Glutamatergic neuron (in vitro differentiated cells): ENCODE measurements around the gene ZFAND3. TPM values are rescaled to one million over a fixed set of nuclear protein-coding genes. Genes with fewer than 3 reads are reported as not detected.
A peak's percentile ranks its signal among the peaks of the same experiment; 100 is the strongest.

Experiments
- DNase-seq: peaks from one replicate; pipeline ENCODE4 v3.0.0; 2022
- H3K27ac Mint-ChIP-seq: one replicate; pipeline ENCODE4 v1.8.0; 2020; ENCODE audit warnings: mild to moderate bottlenecking, mixed read lengths, inconsistent platforms; ENCODE audit not compliant: unreplicated experiment
- H3K27me3 Mint-ChIP-seq: one replicate; pipeline ENCODE4 v1.8.0; 2020; ENCODE audit warnings: mild to moderate bottlenecking, moderate library complexity, mixed read lengths, inconsistent platforms; ENCODE audit not compliant: unreplicated experiment
- H3K36me3 Mint-ChIP-seq: one replicate; pipeline ENCODE4 v1.8.0; 2020; ENCODE audit warnings: mild to moderate bottlenecking, mixed read lengths, inconsistent platforms; ENCODE audit not compliant: unreplicated experiment
- H3K4me1 Mint-ChIP-seq: one replicate; pipeline ENCODE4 v1.8.0; 2020; ENCODE audit warnings: mild to moderate bottlenecking, low read depth, mixed read lengths, inconsistent platforms; ENCODE audit not compliant: unreplicated experiment
- H3K4me3 Mint-ChIP-seq: one replicate; pipeline ENCODE4 v1.8.0; 2020; ENCODE audit warnings: mild to moderate bottlenecking, mixed read lengths, inconsistent platforms; ENCODE audit not compliant: unreplicated experiment
- H3K9me3 Mint-ChIP-seq: one replicate; pipeline ENCODE4 v1.8.0; 2020; ENCODE audit warnings: mild to moderate bottlenecking, moderate library complexity, mixed read lengths, inconsistent platforms; ENCODE audit not compliant: unreplicated experiment
- CTCF ChIP-seq: fragments of 200-600 bp; sonication (generic); IDR thresholded peaks from one replicate; pipeline ENCODE4 v1.5.0; 2021; ENCODE audit not compliant: partially characterized antibody, unreplicated experiment
- total RNA-seq: library from RNA; stranded (reverse); fragmentation: NEBNext Ultra II Directional; extraction: Animal tissue kit (Norgen Biotek cat#: 25700); gene quantifications from one replicate; pipeline ENCODE4 v1.2.1, GENCODE V29; 2021; ENCODE audit not compliant: unreplicated experiment

ZFAND3 gene
- total RNA-seq, 1 donor from 2014 or later: 115 TPM

GRCh38 chr6:38137608-38138265 is 318.2 kb downstream of the ZFAND3 start:
- Mint-ChIP-seq H3K4me3 (peak overlapping the region; percentile 17), H3K27ac (peak overlapping the region; percentile 75)

GRCh38 chr6:38138374-38138773 is 318.8 kb downstream of the ZFAND3 start:
- H3K27ac Mint-ChIP-seq: peak overlapping the region; percentile 24

More at GRCh38 chr6:38137608-38138265, 318.2 kb downstream of the ZFAND3 start:
- Mint-ChIP-seq H3K9me3 (peaks cover 23% of the 10 kb centered on the region), H3K27me3 (peaks cover 10% of the 10 kb centered on the region), H3K36me3 (peaks cover 14% of the 10 kb centered on the region), H3K4me1 (peaks cover 42% of the 10 kb centered on the region)
- TF ChIP-seq CTCF: no peak
- no peak for DNase-seq

GRCh38 chr6:38141085-38141484 is 321.6 kb downstream of the ZFAND3 start:
- H3K4me3 Mint-ChIP-seq: no peak overlapping the region
- DNase-seq: no peak
- H3K27me3 Mint-ChIP-seq: peaks cover 9% of the 10 kb centered on the region
- peaks cover 42% of the 10 kb centered on the region for H3K4me1 Mint-ChIP-seq
- peaks cover 14% of the 10 kb centered on the region for H3K36me3 Mint-ChIP-seq
- no peak for TF ChIP-seq CTCF
- peaks cover 25% of the 10 kb centered on the region for H3K9me3 Mint-ChIP-seq
- H3K27ac Mint-ChIP-seq: no peak overlapping the region

More at GRCh38 chr6:38138374-38138773, 318.8 kb downstream of the ZFAND3 start:
- H3K27me3 Mint-ChIP-seq: peaks cover 10% of the 10 kb centered on the region
- H3K36me3 Mint-ChIP-seq: peaks cover 14% of the 10 kb centered on the region
- no peak for TF ChIP-seq CTCF
- H3K4me1 Mint-ChIP-seq: peaks cover 45% of the 10 kb centered on the region
- DNase-seq: no peak
- H3K4me3 Mint-ChIP-seq: no peak overlapping the region
- peaks cover 25% of the 10 kb centered on the region for H3K9me3 Mint-ChIP-seq

- peaks cover 40% of the 10 kb centered on the region for H3K4me1 Mint-ChIP-seq
- TF ChIP-seq CTCF: no peak
- no peak for DNase-seq
- peaks cover 19% of the 10 kb centered on the region for H3K9me3 Mint-ChIP-seq
- no peak overlapping the region for H3K27ac Mint-ChIP-seq
- H3K4me3 Mint-ChIP-seq: no peak overlapping the region
- peaks cover 6% of the 10 kb centered on the region for H3K27me3 Mint-ChIP-seq
- peaks cover 14% of the 10 kb centered on the region for H3K36me3 Mint-ChIP-seq
These were observed 322.2 kb downstream of the ZFAND3 start for GRCh38 chr6:38141716-38142115.

- Mint-ChIP-seq H3K9me3 (peaks cover 15% of the 10 kb centered on the region), H3K27me3 (peaks cover 6% of the 10 kb centered on the region), H3K36me3 (peaks cover 14% of the 10 kb centered on the region), H3K27ac (no peak overlapping the region), H3K4me1 (peaks cover 34% of the 10 kb centered on the region), H3K4me3 (no peak overlapping the region)
- DNase-seq: no peak
- no peak for TF ChIP-seq CTCF
These were observed 322.8 kb downstream of the ZFAND3 start for GRCh38 chr6:38142178-38142902.
